ENCODE measurements around the gene EBNA1BP2.

DNA sequence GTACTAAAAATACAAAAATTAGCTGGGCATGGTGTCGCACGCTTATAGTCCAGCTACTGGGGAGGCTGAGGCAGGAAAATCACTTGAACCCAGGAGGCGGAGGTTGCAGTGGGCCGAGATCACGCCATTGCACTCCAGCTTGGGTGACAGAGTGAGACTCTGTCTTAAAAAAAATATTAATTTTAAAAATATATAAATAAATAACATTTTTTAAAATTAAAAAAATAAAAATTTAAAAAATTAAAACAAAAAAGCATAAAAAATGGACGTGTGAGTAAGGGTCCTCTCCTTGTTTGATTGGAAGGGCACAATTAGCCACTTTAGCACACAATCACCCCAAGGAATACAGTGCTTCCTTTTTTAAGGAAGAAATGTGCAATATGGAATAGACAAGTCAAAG lies 18.6 kb downstream of the EBNA1BP2 start:
- TF ChIP-seq, protein P1, sequence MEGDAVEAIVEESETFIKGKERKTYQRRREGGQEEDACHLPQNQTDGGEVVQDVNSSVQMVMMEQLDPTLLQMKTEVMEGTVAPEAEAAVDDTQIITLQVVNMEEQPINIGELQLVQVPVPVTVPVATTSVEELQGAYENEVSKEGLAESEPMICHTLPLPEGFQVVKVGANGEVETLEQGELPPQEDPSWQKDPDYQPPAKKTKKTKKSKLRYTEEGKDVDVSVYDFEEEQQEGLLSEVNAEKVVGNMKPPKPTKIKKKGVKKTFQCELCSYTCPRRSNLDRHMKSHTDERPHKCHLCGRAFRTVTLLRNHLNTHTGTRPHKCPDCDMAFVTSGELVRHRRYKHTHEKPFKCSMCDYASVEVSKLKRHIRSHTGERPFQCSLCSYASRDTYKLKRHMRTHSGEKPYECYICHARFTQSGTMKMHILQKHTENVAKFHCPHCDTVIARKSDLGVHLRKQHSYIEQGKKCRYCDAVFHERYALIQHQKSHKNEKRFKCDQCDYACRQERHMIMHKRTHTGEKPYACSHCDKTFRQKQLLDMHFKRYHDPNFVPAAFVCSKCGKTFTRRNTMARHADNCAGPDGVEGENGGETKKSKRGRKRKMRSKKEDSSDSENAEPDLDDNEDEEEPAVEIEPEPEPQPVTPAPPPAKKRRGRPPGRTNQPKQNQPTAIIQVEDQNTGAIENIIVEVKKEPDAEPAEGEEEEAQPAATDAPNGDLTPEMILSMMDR (IDR thresholded peaks at IDR 0.05; ENCODE audit: extremely low read depth in 1 of 2, insufficient read depth in 1 of 2, low read depth in 1 of 2, low read length in 2 of 2): no peak
- no peak for TF ChIP-seq POLR2A (IDR thresholded peaks at IDR 0.05; ENCODE audit: low read depth, low read length)
- no peak for TF ChIP-seq EZH2 (IDR thresholded peaks at IDR 0.05; ENCODE audit: borderline replicate concordance, low read depth, low read length, severe bottlenecking)
- TF ChIP-seq POLR2AphosphoS5 (IDR thresholded peaks at IDR 0.05; ENCODE audit: insufficient read depth, low read depth, low read length): no peak
- TF ChIP-seq, protein P2, sequence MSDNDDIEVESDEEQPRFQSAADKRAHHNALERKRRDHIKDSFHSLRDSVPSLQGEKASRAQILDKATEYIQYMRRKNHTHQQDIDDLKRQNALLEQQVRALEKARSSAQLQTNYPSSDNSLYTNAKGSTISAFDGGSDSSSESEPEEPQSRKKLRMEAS (IDR thresholded peaks at IDR 0.05; ENCODE audit: insufficient read depth, insufficient read length): no peak
- TF ChIP-seq FOS (IDR thresholded peaks at IDR 0.05; ENCODE audit: borderline replicate concordance, insufficient read depth, low read length): no peak
- TF ChIP-seq GATA2 (IDR thresholded peaks at IDR 0.05; ENCODE audit: insufficient read depth, insufficient read length, low read depth, low read length): no peak
- no peak for TF ChIP-seq JUN (IDR thresholded peaks at IDR 0.05; ENCODE audit: borderline replicate concordance, insufficient read depth, insufficient read length, low read depth)
- TF ChIP-seq MYC (IDR thresholded peaks at IDR 0.05; ENCODE audit: low read depth, low read length): no peak
